ENCODE results near the gene SEMA3E. TPM values are rescaled to one million over a fixed set of nuclear protein-coding genes. Genes with fewer than 3 reads are reported as not detected.

Gene SEMA3E
- total RNA-seq, 1 donor from 2014 or later = 4.1 TPM

DNA sequence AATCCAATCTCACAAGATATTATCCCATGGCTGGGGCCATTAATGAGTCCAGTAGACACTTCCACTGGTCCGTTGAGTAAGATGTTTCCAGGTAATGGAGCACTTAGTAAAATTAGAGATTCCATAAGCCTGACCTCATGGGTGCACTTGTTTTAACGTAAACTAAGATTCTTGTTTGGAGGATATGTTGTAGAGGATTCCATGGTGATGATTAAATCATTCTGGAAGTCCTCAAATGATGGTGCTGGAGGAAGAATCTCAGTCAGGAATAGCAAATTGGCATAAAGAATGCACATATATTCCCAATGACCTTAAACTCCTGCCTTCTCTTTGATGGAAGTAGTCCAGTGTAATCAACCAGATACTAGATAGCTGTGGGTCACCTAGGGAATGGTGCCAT lies 324.3 kb downstream of the SEMA3E start:
- intact Hi-C loops (cut with DNase I) = no loop called here
- ATAC-seq (no peak), DNase-seq (ENCODE audit: low spot score) (no peak)

DNA sequence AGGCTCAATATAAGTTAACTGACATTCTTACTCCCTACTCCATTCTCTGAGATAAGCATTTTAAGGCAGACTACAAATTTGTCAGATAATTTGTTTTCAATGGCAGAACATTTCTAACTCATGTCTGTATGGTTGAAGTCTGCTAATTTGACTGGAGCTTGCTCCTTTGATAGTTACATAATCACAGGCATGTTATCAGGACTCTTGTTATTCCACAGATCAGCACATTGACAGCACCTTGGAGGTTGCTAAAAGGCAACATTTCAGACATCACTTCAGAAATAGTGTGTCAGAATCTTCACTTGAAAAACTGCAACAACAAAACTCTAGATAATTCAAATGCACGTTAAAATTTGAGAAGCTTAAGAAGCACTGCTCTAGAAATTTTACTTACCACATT lies 327.9 kb downstream of the SEMA3E start:
- intact Hi-C loops (cut with DNase I) = no loop called here
- DNase-seq (ENCODE audit: low spot score) (no peak), ATAC-seq (no peak)

DNA sequence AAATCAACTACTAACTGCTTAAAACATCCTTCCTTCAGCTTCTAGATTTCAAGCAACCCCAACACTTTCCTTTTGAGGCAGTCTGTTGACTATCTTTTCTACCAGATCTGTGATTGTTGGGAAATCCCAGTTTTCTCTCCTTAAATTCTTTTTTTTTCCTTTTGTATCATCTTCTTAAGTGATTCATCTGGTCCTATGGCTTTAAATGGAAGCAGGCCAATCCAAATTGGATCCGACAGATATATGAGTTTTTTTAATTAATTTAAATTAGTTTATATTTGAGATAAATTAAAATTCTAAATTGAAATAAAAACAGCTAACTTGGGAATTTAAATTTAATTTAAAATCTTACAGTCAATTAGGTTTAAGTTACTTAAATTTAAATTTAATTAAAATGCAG lies 335.0 kb downstream of the SEMA3E start:
- intact Hi-C loops (cut with DNase I) = no loop called here
- no peak for ATAC-seq

More for the DNA sequence above, 335.0 kb downstream of the SEMA3E start:
- no peak for DNase-seq (ENCODE audit: low spot score)
